ENCODE measurements around the gene ME3.
"Not testable (repeated sequence)": the region's sequence is repeated elsewhere in the genome, so short reads cannot be mapped to it uniquely, and the experiment has no call there.

ME3 gene

DNA sequence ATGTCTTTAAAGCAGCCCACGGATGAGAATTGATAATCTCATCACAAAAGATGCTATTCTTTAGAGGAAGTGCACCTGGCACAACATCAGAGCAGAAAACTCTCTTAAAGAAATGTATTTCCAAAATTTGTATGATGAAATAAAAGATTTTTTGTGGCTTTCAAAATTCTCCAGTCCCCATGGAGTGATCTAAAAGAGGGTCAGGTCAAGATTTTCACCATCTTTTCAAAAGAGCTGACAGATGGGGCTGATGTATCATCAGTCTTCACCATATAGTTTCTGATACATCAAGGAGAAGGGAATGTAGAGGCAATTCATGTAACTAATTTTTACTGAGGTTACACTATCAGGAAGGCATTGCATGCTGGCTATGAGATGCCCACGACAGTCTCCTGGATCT, 11.7 kb downstream of the ME3 start:
- no peak for DNase-seq

DNA sequence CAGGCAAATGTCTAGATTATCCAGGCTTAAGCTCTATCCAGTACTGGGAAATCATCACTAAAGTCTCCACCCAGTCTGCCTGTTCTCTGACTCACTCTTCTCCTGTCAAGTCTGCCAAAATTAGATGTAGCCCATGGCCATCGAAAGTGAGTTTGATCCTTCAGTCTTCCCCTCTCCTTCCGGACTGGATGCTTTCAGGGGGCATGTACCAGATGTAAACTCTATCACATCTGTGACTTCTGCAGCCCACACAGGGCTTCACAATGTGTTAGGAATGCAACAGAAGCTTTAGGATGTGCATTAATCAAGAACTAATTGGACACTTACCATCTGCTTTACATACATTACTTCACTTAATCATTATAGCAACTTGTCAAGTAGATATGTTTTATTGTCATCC, 12.3 kb downstream of the ME3 start:
- no peak for DNase-seq

DNA sequence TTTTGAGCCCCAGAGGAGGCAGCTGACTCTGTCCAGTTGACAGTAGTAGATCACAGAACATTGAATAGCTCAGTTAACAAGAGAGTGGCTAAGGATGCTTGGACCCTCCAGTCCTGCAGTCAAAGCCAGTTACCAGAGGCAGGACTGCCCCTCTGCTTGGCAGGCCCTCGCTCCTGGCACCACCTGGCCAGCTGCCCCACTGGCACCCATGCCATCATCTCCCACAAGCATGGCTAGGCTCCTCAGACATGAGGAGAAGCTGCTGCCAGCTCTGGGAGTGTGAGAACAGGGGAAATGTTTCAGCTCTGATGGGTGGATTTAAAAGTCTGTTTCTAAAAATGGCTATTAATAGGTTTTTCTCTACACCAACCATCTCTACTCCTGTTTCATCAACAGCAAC, 13.9 kb downstream of the ME3 start:
- no peak for DNase-seq

DNA sequence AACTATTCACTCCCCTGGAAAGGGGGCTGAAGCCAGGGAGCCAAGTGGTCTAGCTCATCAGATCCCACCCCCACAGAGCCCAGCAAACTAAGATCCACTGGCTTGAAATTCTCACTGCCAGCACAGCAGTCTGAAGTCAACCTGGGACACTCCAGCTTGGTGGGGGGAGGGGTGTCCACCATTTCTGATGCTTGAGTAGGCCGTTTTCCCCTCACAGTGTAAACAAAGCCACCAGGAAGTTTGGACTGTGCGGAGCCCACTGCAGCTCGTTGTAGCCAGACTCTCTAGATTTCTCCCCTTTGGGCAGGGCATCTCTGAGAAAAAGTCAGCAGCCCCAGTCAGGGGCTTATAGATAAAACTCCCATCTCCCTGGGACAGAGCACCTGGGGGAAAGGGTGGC, 27.2 kb downstream of the ME3 start:
- DNase-seq = not testable (repeated sequence)

DNA sequence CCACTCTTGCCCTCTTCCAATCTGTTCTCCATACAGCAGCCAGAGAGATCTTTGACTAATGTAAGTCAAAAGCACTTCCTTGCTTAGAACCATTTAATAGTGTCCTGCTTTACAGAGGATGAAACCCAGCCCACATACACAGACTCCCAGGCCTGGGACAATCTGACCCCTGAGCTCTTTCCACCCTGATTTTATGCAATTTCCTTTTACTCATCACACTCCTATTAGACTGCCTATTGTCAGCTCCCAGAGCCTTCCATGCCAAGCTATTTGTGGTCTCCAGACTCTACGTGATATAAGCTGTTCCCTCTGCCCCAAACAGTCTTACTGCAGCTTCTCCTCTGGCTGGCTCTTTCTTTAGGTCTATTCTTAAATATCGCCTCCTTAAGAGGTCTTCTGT, 28.1 kb downstream of the ME3 start:
- DNase-seq = no peak

DNA sequence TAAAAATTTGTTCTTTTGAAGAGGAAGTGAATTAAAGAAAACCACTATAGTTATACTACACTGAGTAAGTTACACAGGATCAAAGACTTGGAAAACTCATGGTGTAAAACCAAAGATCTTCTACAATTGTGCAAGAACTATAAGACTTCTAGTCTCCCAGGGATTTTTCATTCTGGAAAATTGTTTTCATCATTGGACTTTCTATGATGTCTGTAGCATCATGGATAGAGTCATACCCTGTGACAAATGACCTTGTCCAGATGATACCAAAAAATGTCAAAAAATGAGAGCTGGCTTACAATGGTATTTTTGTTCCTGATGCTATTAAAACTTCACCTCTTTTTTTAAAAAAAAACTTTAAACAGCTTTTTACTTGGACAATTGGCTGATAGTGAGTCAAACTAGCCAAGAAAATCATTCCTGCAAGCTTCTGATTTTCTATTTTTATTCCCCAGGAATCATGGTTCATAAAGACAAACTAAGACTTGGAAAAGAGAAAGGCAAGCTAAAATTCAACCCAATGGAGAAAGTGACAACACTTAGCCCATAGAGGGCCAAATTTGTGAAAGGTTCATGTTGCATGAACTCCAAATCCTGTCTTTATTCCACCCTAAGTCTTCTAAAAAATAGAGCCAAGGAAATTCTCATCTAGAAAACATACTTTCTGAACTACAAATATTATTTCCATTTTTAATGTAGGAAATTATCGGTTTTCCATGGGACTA, 30.7 kb downstream of the ME3 start:
- DNase-seq = no peak

DNA sequence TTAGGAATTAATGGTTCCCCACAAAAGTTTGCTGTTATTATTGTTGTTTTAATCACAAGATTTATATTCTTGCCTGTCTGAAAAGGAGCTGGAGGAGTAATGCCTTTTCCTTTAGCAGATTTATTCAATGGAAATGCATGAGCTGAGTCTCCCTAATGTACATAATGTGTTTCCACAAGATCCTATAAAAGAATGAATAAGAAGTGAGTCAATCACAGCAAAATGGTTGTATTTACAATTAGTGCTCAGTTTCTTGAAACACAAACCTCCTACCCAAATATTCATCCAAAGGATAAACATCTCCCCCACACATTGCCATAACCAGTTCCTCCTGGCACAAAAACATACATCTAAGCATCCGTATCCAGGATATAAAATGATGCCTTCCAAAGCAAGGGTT, 33.3 kb downstream of the ME3 start:
- no peak for DNase-seq

DNA sequence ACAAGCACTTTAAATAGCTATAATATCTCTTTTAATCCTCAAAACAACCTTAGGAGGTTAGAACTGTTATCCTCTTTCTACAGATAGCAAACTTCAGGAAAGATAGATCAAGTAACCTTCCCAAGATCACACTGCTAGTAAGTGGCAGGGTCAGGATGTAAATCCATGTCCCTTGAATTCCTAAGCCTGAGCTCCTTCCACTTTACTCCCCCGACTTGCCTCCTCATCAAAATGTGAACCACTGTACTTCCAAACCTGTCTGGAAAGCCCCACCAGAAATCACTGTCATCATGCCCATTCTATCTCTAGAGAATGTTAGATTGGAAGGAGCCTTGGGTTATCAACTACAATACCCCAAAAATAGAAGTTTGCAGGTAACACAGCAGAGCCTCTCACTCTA, 33.7 kb downstream of the ME3 start:
- DNase-seq = no peak

DNA sequence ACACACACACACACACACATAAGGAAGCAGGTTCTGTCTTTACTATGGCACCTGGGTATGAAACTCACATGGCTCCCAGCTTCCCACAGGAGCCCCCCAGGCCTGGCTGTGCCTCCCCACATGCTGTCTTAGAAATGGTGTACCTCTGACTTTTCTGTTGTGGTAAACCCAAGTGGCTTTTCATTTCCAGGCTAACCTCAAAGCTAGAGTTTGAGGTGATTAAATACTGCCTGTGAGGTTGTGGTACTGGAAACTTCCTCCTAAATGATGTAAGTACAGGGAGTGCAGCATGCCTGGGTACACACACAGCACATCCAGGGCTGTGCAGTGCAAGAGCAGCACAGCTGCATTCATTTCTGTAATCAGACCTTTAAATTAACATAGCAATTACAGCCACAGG, 34.4 kb downstream of the ME3 start:
- no peak for DNase-seq

DNA sequence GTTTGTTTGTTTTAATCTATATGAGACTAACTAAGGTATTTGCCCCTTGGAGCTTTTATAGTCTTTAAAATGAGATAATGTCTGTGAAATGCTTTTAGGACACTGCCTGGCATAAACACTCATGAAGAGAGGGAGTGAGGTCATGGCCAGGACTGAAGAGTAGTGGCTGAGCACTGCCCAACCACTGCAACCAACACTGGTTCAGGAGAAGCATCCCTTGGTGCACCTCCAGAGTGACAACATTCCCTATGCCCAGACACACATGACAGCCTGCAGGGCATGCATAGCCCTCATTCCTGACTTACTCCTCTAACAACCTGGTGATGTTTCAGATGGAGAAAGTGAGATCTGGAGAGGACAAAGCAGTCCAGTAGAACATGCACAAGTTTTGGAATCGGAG, 36.1 kb downstream of the ME3 start:
- DNase-seq = no peak

DNA sequence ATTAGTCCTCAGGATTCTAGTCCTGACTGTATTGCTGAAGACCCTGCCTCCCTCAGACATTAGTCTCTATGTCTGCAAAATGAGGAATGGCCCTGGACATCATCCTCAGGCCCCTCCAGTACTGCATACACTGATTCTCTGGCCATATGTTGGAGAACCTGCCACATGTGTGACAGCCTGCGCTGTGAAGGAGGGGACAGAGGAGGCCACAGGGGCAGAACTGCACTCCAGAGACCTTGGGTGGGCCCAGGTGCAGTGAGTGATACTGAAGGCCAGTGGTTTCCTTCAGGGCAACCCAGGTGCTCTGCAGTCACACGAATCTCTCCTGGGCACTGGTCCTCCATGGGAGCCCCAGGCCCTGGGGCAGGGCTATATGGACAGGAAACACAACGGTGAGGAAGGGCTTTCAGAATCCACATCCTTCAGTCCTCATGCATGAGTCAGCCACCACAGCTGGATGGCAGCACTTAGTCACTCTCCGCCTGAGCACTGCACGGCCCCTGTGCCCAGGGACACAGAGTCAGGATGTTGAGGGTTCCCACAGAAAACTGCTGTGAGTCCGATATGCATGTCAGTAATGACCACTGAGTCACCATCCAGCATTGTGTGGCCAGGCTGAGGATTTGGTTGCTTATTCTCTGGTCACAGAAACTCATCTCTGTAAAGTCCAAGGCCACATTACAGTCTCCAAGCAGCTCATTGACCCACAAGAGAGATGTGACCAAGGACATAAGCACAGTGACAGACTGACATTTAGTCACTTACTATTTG, 39.7 kb downstream of the ME3 start:
- DNase-seq = no peak

DNA sequence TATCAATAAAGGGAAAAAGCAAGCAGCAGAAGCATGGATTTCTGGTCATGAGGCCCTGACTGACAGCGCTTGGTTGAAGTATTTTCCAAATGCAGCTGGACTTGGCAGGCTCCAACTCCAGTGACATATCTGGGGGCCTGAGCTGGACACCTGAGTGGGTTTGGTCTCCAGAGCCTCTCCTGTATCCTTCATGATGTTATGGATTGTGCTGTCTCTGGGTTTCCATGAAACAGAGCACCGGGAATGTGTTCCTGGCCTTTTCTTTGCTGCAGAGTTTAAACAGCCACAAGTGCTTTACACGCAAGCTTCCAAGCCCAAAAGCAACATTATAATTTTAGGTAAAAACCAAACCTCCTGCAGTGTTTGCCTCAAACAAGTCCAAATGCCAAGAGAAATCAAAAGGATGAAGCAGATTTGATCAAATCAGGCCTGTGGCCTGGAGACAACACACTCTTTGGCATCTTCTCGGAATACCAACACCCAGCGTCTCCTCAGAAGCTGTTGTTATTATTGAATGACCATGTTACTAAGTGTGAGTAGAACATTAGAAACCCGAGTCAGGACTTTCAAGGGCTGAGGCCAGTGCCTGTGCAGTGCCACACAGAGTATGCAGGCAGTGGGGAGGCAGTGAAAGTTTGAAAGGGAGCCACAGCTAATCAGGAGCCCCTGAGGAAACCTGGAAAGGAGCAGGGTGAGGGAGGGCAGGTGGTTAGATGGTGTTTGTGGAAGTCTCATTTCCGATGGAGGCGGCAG, 42.0 kb downstream of the ME3 start:
- no peak for DNase-seq

DNA sequence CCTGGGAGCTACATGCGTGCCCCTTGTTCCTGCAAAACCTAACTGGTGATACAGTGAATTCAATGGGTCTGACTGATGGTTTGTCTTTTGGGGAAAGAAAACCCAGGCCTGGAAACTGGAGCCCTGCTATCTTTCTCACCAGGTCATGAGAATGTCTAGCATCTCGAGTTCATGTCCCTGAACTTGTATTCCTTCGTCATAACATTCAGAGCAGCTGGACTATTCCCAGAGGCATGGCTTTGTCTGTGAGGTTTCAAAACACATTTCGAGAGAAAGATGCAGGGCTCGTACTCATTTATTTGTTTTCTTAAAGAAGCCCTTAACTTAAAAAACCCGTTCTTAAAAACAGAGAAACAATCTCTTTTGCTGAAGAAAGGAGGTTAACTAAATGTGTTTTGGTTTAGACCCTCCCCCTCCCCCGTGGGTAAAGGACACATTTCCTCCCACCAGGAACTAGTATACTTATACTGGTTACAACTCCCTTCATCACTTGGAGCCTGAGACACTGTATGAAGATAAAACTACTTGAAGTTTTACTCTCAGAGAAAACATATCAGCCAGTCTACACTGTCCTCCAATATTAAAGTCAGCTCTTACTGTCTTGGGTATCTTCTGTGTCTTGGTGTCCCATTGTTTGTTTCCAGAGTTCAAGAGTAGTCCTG, 43.2 kb downstream of the ME3 start:
- DNase-seq = no peak

DNA sequence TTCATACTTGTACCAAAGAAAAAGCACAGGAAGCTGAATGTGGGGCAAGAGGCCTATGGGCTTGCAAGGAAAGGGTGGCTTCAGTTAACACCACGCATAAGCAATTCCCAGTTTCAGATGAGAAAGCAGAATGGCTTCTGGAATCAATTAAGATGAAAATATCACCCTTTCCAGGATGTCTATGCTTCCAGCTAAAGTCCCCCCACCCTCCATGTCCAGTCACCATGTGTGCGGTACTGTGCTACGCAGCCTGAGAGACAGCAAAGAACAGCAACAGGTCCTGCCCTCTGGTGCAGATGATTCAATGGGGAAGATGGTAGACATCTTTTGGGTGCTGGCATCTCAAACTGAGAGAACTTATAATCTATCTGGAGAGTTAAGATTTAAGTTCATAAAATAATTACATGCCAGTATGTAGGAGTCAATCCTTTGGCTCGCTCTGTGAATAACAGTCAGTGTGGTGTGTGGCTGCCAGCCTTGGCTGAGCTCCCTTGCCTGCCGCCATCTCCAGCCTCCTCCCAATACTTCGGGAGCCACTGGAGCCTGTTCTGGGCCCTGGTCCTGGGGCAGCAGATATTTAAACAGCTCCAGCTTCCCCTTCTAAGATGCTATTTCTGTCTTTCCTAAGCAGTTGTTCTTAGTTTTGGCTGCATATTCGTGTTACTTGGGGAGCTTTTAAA, 44.5 kb downstream of the ME3 start:
- no peak for DNase-seq

DNA sequence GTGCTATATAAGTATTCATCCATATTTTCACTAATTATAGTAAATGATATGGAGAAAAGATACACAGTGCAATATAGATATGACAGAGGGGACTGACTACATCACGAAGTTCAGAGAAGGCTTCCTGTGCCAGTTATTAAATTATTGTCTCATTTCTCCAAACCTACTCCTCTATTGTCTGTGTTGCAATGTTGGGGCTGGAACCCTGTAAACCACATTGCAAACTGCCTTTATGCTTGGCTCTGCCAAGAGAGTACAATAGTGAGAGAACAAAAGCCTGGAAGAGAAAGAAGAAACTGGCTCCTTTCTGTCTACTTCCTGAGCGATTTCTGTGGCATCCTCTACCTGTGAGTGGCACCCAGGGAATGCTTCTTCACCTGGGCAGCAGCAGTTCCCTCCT, 46.4 kb downstream of the ME3 start:
- DNase-seq = no peak

DNA sequence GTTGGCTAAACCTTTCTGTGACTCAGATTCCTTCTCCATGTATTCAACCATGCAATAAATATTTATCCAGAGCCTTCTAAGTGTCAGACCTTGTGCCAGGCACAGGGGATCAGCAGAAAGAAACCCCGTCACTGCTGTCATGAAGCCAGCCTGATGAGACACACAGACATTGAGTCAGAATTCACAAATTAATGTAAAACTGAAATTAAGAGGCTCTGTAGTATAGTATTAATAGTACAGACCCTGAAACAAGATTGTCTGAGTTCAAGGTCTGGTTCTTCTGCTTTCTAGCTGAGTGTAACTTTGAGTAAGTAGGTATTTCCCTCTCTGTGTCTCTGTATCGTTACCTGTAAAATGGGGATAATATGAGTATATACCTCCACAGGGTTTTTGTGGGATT, 46.9 kb downstream of the ME3 start:
- DNase-seq = no peak

DNA sequence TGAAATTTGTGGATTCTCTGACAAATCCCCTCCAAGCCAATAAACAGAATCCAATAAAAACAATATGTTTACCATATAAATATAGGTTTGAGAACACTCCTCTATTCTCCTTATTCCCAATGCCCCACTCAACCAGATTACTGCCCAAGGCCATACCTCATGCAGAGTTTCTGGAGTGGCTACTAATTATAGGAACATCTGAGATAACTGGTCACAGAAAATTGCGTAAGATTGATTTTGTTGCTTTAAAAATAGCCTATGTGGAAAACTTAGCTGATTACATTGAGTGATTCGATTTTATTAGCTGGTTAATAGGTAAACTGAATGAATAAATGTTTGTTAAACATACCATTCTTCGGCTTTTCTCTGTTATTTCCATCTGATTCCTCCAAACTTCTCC, 48.0 kb downstream of the ME3 start:
- no peak for DNase-seq

DNA sequence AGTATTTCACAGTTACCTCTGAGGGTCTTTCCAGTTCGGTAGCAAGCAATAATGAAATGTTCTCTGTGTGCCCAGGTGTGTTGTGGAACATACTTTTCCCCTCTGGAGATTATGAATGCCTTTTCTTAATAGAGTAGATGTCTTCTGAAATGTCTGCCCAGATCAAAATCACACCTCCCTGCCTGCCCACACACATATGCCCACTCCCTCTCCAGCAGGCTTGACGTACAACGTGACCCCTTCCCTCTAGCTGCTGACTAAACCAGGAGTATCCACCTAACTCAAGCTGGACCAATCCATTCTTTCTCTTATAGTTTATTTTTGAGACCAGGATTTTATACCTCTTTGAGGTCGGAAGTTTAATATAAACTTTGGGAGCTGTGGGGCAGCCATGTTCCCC, 48.7 kb downstream of the ME3 start:
- DNase-seq = no peak

DNA sequence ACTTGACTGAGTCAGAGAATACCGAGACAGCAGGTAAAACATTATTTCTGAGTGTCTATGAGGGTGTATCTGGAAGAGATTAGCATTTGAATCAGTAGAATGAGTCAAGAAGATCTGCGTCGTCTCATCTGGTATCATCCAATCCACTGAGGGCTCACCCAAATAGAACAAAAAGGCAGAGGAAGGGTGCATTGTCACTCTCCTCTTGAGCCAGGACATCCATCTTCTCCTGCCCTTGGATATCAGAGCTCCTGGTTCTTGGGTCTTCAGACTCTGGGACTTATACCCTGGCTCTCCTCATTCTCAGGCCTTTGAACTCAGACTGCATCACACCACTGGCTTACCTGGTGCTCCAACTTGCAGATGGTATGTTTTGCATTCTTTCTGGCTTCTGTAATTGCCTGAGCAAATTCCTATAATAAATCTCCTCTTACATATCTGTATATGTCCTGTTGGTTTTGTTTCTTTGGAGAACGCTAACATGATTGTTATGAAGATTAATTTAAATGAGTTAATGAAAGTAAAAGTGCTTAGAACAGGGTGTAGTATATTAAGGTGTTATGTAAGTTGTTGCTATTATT, 49.3 kb downstream of the ME3 start:
- no peak for DNase-seq

DNA sequence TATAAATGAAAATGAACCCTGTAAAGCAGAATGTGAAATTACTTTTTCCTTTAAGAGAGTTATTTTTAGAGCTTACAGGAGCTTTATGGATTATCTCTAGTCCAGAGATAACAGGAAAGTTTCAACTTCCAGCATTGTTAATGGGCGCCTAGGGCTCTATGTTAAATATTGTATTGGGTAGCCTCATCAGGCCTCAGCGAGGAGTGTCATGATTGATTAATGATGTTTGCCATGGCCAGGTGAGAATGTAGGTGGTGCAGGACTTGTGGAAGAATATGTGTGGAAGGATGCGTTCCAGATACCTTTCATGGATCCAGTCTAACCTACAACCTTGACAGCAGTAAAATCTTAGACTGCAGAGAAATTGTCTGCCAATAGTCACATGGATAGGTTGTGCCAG, 50.6 kb downstream of the ME3 start:
- no peak for DNase-seq

DNA sequence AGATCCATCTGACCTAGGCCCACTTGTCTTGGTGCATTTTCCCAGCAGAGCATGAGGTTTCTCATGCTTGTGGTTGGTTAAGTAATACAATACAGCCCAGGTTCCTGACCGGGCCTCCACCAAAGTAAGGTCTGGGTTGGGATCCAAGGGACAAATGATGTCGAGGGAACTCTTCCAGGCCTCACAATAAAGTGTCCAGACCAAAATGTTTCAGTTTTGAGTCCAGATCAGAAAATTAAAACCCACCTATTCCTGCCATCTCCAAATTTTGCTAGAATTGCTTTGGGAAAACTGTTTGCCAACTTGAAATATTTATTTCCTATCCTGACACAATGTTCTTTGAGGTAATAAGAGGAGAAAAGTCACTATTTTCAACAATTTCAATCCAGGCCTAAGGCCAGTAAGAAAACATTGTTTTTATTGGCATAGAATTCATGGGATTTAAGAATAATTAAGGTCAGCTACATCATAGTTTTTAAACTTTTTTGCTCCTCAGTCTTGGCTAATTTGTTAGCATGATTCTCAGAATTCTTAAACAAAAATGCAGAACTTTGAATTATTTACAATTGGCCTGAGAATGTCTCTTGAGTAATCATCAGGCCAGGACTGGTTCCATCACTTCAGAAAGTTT, 51.4 kb downstream of the ME3 start:
- no peak for DNase-seq

DNA sequence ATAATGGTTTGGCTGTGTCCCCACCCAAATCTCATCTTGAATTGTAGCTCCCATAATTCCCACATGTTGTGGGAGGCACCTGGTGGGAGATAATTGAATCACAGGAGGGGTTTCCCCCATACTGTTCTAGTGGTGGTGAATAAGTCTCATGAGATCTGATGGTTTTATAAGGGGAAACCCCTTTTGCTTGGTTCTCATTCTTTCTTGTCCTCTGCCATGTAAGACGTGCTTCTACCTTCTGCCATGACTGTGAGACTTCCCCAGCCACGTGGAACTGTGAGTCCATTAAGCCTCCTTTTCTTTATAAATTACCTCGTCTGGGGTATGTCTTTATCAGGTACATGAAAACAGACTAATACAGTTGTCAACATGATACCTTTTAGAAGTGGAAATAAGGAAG, 53.0 kb downstream of the ME3 start:
- not testable (repeated sequence) for DNase-seq

Measured in CD4-positive, alpha-beta T cell treated with Interleukin-12 subunit alpha and Interleukin-12 subunit beta, for 1 hour (primary cell).